GM12872 (cell line): Measurements from ENCODE around the gene CLDN6.

ENCODE experiments used
- CTCF ChIP-seq: IDR thresholded peaks from 3 replicates; pipeline ENCODE4 v1.5.1; 2011; ENCODE audit warnings: low read depth, mild to moderate bottlenecking, low read length, moderate library complexity; ENCODE audit not compliant: insufficient read depth

Gene CLDN6

DNA sequence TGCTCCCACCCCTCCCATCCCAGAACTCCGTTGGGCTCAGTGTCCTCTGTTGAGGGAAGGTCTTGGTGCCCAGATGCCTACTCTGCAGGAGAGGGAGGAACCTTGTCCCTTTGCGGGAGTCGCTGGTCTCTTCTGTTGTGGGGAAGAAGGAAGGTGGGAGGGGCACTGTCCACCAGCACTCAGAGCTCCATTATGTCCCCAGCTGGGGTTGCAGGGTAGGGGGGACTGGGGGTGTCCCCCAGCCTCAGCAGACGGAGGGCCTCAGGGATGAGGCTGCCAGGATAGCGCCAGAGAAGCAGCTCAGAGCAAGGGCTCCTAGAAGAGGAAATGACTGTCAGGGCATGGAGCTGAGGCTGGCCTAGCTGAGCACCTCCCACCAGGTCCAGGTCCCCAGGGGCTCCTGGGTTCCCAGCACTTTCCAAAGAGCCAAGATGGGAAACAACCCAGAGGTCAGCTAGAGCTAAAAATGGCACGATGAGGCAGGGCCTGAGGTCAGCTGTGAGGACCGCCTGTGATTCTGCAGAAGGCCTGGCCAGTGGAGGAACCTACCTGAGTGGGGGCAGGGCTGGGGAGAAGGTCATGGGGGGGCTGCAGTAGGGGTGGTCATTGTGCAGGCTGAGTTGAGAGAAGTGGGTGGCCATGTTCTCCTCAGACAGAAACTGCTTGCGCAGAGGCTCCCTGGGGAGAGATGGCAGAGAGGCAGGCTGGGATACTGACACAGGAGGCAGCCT lies 4.9 kb upstream of the CLDN6 start:
- no peak for TF ChIP-seq CTCF

- TF ChIP-seq CTCF, result no peak
Observed at GRCh38 chr16:3022208-3022683, 4.3 kb upstream of the CLDN6 start.

- TF ChIP-seq CTCF, result peak; percentile 51
Observed at GRCh38 chr16:3021449-3022207, 3.6 kb upstream of the CLDN6 start.

DNA sequence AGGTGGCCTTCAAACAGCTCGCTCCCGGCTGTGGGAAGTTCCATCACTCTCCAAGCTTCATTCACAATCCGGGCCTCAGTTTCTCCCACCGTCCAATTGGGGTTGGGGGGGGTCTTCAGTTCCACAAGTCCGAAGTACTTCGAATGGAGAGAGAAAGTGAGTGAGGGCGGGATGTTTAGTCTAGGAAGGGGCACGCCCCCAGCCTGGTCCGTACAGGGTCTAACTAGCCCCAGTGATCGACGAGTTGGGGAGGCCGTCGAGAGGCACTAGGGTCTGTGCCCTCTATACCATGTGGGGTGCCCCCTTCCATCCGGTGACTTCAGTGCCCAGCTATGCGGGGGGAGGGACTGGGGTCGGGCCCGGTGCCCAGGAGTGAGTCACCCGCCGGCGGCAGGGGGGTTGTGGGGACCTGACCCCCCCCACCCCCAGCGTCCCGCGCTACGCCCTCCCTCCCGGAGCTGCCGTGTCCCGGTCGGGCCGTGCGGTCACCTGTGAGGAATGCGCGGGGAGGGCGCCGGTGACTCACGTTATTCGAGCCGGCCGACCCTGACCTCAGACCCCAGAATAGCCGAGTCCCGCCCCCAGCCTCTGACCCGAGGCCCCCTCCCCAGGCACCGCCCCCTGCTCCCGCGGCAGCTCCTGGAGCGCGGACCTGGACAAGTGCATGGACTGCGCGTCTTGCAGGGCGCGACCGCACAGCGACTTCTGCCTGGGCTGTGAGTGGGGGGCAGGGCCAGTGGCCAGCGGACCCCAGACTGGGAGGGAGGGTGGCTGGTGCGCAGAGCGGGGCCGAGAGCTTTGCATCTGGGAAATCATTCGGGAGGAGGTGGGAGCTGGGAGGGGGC lies 2.8 kb upstream of the CLDN6 start:
- no peak for TF ChIP-seq CTCF

GRCh38 chr16:3020247-3020603 lies 2.2 kb upstream of the CLDN6 start, which contains the start of gene TNFRSF12A:
TSS of gene TNFRSF12A (plus strand) at chr16:3020368. CDS start at chr16:3020398, 30 bp downstream.
- no peak for TF ChIP-seq CTCF

GRCh38 chr16:3019594-3020246 lies 1.7 kb upstream of the CLDN6 start:
- no peak for TF ChIP-seq CTCF
